ENCODE results near the gene PIGQ.

PIGQ gene

DNA sequence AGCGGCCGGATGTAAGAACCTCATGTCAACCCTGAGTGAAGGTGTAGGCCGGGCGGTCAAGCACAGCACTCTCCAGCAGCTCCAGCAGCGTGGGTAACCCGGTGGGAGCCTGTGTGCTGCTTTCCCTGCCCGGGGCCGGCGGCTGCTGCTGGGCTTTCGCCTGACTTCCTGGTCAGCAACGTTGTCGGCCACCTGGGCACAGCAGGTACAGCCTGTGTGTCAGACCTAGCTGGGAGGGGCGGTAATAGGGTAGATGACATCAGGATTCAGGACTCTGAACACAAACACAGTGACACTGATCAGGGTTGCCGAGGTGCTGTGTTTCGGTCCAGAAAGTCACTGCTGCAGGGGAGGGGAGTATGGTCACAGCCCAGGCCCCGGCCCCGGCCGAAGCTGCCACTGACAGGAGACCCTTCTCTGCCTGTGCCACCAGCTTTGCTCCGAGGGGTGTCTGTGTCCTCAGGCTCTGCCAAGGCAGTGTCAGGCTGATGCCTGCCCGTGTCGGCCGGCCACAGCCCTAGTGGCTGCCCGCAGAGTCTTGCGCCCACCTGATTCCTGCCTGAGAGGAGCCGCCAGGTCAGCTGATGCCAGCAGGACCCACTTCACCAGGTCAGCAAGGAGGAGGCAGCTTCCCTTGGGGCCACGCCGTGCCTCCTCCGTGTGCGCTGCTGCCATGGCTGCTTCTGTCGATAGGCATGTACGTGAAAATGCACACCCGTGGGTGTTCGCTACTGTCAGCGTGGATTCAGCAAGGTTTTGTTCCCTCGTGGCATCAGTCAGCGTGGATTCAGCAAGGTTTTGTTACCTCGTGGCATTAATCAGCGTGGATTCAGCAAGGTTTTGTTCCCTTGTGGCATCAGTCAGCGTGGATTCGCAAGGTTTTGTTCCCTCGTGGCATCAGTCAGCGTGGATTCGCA lies 29.3 kb downstream of the PIGQ start:
- no peak for DNase-seq

DNA sequence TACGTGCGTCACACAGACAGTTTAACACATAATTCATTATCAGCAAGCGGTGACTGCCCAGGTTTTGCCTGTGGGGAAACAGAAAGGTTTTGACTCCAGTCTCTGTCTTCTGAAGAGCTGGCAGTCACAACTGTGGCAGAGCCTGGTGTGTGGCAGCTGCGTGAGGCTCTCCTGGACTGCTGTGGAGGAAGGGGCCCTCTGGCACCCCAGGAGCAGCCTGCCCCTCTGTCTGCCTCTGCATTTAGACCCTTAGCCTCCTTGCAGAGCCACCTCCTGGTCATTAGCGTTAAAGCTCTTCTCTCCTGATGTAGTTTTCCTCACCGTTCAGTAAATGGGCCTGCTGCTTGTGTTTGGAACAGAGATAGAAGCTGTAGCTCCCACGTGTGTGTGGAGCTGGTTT lies 31.0 kb downstream of the PIGQ start:
- DNase-seq = no peak

DNA sequence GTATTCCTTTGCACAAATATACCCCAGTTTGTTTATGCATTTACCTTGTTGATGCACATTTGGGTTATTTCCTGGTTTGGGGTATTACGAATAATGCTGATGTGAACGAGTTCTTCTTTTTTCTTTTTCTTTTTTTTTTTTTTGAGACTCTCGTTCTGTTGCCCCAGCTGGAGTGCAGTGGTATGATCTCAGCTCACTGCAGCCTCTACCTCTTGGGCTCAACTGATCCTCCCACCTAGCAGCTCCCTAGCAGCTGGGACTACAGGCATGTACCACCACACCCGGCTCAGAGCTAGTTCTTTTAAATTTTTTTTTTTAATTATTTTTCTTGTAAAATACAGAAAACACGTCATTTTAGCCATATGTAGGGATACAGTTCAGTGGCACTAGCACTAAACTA lies 34.2 kb downstream of the PIGQ start:
- DNase-seq = no peak

DNA sequence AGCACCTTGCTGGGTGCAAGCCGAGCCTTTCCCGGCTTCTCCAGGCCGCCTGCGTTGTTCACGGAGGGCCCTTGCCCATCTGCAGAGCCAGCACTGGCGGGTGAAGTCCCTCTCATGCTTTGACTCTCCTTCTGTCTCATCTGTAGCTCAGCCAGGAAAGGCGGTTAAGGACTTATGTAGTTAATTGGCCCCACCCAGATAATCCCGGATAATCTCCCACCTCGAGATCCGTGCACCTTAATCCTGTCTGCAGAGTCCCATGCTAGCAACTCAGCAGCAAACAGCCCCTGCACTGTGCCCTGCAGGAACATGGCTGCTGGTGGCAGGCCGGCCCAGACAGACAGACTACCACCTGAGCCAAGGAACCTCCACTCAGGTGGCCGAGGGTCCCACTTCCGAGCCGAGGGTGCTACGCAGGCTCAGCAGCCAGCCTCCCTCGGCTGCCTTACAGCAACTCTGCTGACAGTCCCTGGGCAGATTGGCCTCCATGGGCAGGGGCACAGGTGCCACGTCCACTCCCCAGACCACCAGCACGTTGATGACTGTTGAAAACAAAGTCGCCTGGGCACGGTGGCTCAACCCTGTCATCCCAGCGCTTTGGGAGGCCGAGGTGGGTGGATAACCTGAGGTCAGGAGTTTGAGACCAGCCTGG lies 37.0 kb downstream of the PIGQ start:
- DNase-seq = no peak

DNA sequence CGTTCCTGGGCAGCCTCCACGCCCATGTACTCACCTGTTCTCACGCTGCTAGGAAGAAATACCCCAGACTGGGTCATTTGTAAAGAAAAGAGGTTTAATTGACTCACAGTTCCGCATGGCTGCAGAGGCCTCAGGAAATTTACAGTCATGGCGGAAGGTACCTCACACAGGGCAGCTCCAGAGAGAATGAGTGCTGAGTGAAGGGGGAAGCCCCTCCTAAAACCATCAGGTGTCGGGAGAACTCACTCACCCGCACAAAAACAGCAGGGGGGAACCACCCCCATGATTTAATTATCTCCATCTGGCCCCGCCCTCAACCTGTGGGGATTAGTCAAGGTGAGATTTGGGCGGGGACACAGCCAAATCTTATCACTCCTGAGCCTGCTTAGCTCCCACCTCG lies 38.3 kb downstream of the PIGQ start:
- DNase-seq = no peak

DNA sequence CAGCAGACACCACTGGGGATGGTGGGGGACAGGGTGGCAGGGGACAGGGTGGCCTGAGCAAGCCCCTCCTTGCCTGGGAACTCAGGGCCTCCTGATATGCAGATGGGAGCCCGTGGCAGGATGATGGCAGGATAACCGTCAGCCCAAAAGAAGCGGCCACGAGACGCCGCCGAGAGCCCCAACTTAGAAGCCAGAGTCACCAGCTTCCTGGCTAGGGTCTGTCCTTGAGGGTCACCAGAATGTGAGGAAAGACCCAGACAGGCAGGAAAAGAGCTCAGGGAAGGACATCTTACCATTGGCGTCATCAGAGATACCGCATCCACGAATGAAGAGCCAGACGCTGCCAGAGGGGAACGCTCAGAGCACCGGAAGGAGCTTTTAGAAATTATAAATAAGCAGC lies 39.5 kb downstream of the PIGQ start:
- no peak for DNase-seq

DNA sequence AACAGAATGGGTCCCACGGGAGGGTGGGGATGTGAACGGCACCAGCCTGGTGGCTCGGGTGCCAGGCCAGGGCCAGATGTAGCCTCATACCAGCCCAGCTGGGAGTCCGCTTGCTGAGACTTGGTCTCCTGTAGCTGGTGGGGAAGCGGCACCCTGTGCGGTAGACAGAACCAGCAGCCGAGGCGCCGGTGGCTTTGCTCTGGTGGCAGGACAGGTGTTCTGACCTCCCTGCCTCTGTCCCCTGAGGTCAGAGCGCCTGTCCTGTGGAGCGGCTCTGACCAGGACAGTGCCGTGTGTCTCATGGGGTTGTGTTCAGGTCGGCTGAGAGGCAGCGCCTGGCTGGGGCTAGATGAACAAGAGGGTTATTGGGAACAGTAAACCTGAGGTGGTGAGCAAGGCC lies 40.2 kb downstream of the PIGQ start:
- no peak for DNase-seq

DNA sequence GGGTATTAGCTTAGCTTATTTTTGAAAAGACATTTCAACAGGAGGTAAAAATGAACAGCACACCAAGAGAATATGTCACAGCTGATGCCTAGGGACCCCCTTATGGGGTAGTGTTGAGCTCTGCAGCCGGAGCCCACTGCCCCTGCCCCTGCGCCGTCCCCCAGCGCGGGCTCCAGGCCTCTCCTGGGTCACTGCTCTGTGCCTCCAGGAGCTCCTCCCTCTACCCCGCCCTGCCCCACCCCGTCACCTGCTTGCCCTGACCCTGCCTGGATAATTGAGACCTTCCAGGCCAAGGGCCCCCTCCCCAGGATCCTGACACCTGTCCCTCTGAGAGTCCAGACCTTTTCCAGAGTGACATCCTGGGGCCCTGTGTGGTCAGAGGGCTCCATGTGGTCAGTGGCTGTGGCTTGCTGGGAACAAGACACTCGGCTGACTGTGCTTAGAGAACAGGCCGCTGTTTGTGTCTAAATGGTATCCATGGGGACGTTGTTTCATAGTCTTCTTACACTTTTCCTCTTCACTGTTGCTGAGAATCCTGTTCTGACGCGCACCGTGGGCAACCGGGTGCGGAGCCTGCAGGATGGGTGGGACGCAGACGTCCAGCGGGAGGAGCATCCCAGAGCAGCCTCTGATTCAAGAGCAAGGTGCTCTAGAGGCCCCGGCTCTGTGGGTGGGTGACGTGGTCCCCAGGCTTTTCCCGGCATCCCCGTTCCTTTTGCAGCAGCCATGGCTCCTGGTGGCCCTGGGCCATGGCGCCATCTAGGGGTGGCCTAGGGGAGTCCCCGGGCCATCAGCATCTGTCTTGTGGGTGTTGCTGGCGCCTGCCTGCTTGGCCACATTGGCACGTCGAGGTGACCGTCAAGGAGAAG lies 41.0 kb downstream of the PIGQ start:
- DNase-seq = peak in 41 of 58 donors; percentile 13 to 73 (median 44)

DNA sequence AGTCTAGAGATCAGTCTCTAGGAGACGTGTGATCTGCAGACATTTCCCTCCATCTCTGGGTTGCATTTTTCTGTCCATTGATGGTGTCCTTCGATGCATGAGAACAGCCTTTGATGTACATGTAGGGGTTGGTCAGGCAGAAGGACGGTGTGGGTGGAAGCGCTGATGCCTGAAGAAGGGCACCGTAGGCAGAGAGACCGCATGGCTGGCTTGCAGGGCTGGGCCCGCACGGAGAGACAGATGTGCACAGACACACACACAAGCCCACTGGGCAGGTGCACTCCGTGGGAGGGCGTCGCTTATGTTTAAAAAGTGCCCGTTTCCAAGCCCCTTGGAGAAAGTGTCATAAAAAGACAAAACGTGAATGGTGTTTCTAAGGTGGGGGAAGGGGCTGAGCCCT lies 45.4 kb downstream of the PIGQ start:
- DNase-seq = no peak

DNA sequence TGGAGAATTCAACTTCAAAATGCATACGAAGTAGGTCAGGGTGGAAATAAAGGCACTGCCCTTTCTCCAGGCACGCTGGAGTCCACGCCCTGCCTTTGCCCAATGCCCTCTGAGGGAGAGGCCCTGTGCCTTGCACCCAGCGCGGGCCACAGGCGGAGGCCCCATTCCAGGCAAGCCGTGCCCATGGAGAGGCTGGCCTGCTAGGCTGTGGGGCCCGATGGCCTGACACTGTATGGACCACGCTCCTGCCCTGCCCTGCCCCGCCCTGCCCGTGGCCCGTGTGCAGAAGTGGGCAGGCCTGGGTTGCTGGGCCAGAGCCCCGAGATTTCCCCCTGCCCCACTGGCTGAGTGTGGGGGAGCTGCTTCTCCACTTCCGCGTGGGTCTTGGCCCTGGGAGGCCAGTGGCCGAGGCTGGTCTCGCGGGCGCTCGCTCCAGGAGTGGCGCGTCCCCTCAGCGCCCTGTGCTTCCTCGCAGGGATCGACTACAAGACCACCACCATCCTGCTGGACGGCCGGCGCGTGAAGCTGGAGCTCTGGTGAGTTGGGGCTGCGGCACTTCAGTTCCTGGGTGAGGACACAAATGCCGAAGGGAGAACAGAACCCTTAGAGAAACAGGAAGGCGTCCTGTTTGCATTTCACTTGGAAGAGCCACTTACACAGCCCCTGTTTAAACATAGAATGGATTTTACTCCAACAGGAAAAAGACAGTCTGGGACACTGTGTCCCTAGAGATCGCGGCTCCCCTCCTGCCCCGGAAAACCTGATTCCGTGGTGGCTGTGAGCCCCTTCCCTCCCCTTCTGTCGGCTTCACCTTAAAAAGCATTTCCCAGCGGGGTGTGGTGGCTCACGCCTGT lies 47.2 kb downstream of the PIGQ start:
- DNase-seq = no peak

DNA sequence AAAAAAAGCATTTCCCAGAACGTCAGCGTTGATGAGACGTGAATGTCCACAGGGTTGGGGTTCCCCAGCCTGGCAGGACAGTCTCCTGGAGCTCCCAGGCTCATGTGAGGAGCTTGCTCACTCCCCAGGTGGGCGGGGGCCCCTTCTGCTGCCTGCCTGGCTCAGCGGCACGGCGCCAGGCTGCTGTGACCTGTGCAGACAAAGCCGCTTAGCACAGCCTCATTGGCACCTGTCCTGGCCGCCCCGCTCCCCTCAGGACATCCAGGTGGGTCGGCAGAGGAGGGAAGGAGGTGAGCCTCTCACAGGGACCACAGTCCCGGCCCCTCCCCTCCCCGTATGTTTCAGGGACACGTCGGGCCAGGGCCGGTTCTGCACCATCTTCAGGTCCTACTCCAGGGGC lies 48.1 kb downstream of the PIGQ start:
- DNase-seq = no peak

DNA sequence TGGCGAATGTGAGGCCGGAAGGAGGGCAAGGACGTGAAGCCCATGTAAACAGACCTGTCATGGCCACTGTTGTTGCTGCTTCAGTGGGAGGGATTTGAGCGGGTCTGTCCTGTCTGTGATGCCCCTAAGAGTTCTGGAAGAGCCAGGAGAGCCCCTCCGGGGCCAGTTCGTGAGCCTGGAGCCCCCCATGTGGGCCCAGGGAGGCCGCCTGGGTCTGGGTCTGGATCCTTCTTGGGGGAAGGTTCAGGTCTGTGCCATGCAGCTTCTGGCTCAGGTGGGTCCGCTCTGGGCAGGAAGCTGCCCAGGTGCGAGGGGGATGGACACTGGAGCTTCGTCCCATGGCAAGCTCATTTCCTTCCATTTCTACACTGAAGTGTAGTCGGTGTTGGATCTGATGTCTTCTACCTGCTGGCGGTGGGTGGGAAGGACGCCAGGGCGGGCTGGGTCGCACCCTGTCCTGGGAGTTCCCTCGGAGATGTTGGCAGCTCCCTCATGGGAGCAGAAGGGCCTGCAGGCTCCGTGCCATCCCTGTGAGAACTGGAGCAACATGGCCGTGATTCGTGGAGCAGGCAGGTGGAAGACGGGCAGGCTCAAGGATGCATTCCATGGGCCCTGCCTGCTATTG lies 49.8 kb downstream of the PIGQ start:
- no peak for DNase-seq

DNA sequence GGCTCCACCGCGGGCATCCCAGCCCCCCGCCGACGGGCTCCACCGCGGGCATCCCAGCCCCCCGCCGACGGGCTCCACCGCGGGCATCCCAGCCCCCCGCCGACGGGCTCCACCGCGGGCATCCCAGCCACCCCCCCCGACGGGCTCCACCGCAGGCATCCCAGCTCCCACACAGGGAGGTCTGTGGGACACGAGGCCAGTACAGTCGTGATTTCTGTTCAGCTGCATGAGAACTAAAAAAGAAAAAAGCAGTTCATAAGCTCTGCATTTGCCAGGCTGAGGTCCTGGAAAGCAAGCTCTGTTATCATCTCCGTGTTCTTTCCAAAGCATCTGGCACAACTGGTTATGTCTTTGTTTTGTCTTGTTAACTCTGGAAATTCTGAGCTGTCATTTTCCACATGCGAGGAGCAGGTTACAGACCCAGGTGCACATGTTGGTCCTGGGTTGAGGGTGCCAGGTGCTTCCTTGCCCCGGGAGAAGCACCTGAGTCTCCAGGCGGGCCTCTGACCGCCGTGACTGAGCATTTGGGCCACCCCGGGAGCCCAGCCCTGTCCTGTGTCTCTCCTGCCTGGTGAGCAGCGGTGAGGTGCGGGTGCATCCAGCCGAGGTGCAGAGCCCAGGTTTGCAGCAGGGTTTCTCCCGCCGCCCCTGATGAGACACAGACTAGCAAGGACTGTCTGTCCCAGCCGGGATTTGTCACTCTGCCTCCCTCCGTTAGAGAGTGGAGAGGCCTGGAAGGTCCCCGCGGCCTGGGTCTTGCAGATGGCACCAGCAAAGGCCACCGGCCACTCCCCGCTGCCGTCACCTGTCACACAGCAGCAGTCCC lies 51.1 kb downstream of the PIGQ start:
- no peak for DNase-seq

DNA sequence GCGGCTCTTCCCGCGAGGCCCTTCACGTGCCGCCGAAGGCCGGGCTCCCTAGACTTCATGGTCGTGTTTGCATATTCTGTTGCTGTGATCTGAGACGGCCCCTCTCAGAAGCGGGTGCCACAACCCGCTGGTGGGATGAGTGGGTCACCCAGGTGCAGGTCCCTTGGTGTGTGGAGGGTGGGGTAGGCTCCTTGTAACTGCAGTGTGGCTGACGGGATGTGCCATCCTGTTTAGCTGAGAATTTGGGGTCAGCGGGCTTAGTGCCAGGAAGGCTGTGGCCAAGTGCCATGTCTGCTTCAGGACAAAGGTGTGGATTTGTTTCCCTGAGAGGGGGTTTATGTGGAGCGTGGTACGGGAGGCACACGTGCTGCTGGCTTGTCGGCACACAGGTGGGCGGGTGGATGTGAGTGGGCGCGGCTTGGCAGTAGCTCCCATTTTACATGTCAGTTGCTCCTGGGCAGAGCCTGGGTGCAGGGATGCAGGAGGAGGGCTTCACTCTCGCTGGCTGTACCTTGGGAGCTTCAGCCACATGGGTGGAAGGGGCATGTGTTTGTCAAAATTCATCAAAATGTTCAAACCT lies 51.8 kb downstream of the PIGQ start:
- DNase-seq = peak in 13 of 58 donors; percentile 11 to 47 (median 29)

DNA sequence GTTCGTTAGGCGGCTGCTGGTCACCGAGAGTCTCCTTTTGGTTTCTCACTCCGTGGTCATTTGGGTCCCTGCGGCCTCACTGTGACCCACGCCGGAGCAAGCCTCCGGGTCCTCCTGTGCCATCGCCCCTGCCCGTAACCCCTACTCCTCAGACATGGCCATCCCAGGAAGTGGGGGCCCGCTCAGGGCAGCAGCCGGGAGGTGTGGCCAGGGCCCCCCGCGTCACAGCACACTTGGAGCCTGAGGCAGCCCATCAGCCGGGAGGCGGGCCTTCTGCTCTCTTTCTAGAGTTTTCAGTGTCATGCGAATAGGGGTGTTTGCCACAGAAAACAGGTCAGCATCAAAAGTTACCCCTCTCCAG lies 53.1 kb downstream of the PIGQ start:
- DNase-seq = no peak

DNA sequence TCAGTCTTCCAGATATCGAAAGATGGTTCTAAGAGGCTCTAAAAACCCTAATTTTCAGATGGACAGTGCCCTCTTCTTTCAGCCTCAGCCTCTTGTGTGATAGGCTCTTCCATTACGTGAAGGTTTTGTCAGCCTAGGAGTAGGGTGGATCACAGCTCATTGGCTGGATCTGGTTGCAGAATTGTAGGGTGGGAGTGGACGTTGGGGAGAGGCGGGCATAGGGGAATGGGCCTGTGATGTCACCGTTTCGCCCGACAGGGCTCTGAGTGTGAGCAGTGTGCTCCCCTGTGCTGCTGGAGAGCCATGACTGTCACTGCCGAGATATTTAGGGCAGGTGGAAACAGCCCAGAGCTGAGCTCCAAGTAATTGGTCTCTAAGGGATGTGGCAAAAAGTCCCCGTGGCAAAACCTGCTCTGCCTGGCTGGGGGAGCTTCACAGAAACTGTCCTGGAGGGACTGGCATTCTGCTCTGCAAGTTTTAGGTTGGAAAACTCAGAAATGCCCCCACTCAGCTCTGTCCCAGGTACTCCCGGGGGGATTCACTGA lies 54.8 kb downstream of the PIGQ start:
- peak in 1 of 58 donors; percentile 6 for DNase-seq

DNA sequence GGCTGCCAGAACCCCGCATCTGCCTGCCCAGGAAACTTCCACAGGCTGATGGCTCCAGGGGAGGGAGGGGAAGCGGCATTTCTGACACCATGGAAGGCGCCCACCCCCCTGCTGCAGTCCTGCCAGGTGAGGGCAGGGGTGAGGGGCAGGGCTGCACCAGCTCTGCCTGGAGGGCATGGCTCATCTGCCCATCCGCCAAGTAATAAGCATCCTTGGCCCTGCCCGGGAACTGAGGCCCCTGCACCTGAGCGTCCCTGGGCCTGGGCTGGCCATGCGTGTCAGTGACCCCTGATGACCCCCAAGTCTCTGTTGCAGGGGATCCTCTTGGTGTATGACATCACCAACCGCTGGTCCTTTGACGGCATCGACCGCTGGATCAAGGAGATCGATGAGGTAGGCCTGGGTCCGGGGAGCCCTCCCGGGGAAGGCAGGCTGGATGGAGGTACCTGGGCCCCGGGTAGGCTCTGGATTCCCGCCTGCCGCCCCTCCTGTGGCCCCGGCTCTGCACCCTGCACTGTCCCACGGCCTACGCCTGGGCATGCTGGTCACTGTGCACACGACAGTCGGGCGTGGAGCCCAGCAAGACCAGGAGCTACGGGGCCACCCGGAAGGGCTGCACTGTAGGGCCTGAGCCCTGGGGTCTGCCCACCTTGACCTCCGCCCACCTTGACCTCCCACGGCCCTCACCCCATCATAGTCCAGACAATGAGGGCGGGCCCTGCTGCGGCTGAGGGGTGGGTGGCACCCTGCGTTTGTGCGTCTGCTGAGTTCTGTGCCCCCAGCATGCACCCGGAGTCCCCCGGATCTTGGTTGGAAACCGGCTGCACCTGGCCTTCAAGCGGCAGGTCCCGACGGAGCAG lies 55.6 kb downstream of the PIGQ start:
- no peak for DNase-seq
